Measurements from ENCODE around the gene SLC25A3.
A peak's percentile ranks its signal among the peaks of the same experiment; 100 is the strongest.
"Not testable (repeated sequence)": the region's sequence is repeated elsewhere in the genome, so short reads cannot be mapped to it uniquely, and the experiment has no call there.

Gene SLC25A3

DNA sequence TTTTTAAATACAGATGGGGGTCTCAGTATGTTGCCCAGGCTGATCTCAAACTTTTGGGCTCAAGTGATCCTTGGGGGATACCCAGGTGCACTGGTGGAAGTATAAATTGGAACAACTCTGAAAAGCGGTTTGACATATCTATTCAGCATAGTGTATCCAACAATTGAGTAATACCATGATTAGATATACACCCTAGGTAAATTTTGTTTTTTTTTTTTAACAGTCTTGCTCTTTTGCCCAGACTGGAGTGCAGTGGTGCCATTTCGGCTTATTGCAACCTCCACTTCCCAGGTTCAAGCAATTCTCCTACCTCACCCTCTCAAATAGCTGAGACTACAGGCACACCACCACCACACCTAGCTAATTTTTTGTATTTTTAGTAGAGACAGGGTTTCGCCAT lies 31.6 kb upstream of the SLC25A3 start:
- H3K4me3 ChIP-seq (ENCODE audit: control insufficient read depth, low read depth, low read length) = no peak overlapping the region
- no peak for TF ChIP-seq CTCF (IDR thresholded peaks at IDR 0.05; ENCODE audit: control insufficient read depth, insufficient read depth, low read depth, low read length, missing control alignments)
- no peak for DNase-seq (ENCODE audit: low read depth)

GRCh38 chr12:98572010-98572409 lies 21.5 kb upstream of the SLC25A3 start:
- no peak for DNase-seq (ENCODE audit: low read depth)
- peak; percentile 15 for TF ChIP-seq CTCF (IDR thresholded peaks at IDR 0.05; ENCODE audit: control insufficient read depth, insufficient read depth, low read depth, low read length, missing control alignments)
- no peak overlapping the region for H3K4me3 ChIP-seq (ENCODE audit: control insufficient read depth, low read depth, low read length)

- DNase-seq (ENCODE audit: low read depth) = no peak
- TF ChIP-seq CTCF (IDR thresholded peaks at IDR 0.05; ENCODE audit: control insufficient read depth, insufficient read depth, low read depth, low read length, missing control alignments) = no peak
- H3K4me3 ChIP-seq (ENCODE audit: control insufficient read depth, low read depth, low read length) = no peak overlapping the region
Measured at GRCh38 chr12:98574110-98574509, 19.4 kb upstream of the SLC25A3 start.

DNA sequence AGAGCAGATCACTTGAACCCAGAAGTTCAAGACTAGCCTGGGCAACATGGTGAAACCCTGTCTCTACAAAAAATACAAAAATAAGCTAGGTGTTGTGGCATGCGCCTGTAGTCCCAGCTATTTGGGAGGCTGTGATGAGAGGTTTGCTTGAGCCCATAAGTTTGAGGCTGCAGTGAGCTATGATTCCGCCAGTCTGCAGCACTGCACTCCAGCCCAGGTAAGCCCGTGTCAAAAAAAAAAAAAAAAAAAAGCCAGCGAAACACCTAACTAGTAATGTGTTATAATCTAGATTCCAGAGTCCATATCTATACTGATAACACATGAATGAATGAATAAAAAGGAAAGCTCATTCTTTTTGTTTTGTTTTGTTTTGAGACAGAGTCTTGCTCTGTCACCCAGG lies 18.5 kb upstream of the SLC25A3 start:
- no peak overlapping the region for H3K4me3 ChIP-seq (ENCODE audit: control insufficient read depth, low read depth, low read length)
- no peak for DNase-seq (ENCODE audit: low read depth)
- no peak for TF ChIP-seq CTCF (IDR thresholded peaks at IDR 0.05; ENCODE audit: control insufficient read depth, insufficient read depth, low read depth, low read length, missing control alignments)

DNA sequence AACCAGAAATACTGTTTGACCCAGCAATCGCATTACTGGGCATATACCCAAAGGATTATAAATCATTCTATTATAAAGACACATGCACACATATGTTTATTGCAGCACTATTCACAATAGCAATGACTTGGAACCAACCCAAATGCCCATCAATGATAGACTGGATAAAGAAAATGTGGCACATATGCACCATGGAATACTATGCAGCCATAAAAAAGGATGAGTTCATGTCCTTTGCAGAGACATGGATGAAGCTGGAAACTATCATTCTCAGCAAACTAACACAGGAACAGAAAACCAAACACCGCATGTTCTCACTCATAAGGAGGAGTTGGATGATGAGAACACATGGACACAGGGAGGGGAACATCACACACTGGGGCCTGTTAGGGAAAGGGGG lies 16.7 kb upstream of the SLC25A3 start:
- not testable (repeated sequence) for DNase-seq (ENCODE audit: low read depth); H3K4me3 ChIP-seq (ENCODE audit: control insufficient read depth, low read depth, low read length)

DNA sequence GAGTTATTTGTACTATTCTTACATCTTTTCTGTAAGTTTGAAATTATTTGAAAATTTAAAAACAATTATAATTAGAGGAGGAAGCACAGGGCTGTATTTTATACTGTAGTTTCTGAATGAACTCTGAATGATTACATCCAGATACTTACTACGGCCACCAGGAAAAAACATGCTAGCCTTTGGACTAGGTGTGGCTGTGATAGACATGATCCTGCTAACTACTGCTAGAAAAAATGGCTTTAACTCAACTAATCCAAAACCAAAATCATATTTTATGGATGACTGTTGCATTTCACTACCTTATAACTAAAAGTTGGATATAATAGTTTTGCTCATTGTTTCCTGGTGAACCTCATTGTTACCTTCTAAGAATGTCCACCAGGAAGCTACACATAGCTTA lies 15.1 kb upstream of the SLC25A3 start:
- H3K4me3 ChIP-seq (ENCODE audit: control insufficient read depth, low read depth, low read length) = no peak overlapping the region
- TF ChIP-seq CTCF (IDR thresholded peaks at IDR 0.05; ENCODE audit: control insufficient read depth, insufficient read depth, low read depth, low read length, missing control alignments) = no peak
- DNase-seq (ENCODE audit: low read depth) = no peak

- TF ChIP-seq CTCF (IDR thresholded peaks at IDR 0.05; ENCODE audit: control insufficient read depth, insufficient read depth, low read depth, low read length, missing control alignments) = no peak
- no peak overlapping the region for H3K4me3 ChIP-seq (ENCODE audit: control insufficient read depth, low read depth, low read length)
- DNase-seq (ENCODE audit: low read depth) = no peak
Measured at GRCh38 chr12:98578821-98579220, 14.7 kb upstream of the SLC25A3 start.
